GM21447 (cell line): ENCODE measurements around the gene SLFN11.
A peak's percentile ranks its signal among the peaks of the same experiment; 100 is the strongest.
"Not testable (repeated sequence)": the region's sequence is repeated elsewhere in the genome, so short reads cannot be mapped to it uniquely, and the experiment has no call there.

Experiments
- ATAC-seq: cut with Tn5 transposase; IDR thresholded peaks from one replicate; pipeline ENCODE4 v1.9.1; 2021; ENCODE audit not compliant: unreplicated experiment

SLFN11 gene

GRCh38 chr17:35359398-35359797, 14.0 kb downstream of the SLFN11 start:
- ATAC-seq = no peak

GRCh38 chr17:35352284-35352683, 21.1 kb downstream of the SLFN11 start:
- no peak for ATAC-seq

- no peak for ATAC-seq
These were observed 22.9 kb downstream of the SLFN11 start for GRCh38 chr17:35350493-35350892.

- ATAC-seq = no peak
These were observed 27.3 kb downstream of the SLFN11 start for GRCh38 chr17:35345926-35346771.

GRCh38 chr17:35345445-35345925, 27.9 kb downstream of the SLFN11 start:
- ATAC-seq = no peak

- no peak for ATAC-seq
These were observed 29.2 kb downstream of the SLFN11 start for GRCh38 chr17:35344262-35344661.

GRCh38 chr17:35342276-35342675, 31.1 kb downstream of the SLFN11 start:
- ATAC-seq = no peak

- no peak for ATAC-seq
These were observed 31.9 kb downstream of the SLFN11 start for GRCh38 chr17:35341411-35341992.

- ATAC-seq = no peak
These were observed 35.2 kb downstream of the SLFN11 start for GRCh38 chr17:35338230-35338629.

- no peak for ATAC-seq
These were observed 36.1 kb downstream of the SLFN11 start for GRCh38 chr17:35337364-35337763.

GRCh38 chr17:35333578-35333977, 39.8 kb downstream of the SLFN11 start:
- ATAC-seq = not testable (repeated sequence)

- ATAC-seq = no peak
These were observed 50.7 kb downstream of the SLFN11 start for GRCh38 chr17:35322749-35323148.

- ATAC-seq = no peak
These were observed 57.5 kb downstream of the SLFN11 start for GRCh38 chr17:35315971-35316370.

- no peak for ATAC-seq
These were observed 58.1 kb downstream of the SLFN11 start for GRCh38 chr17:35315283-35315682.

- ATAC-seq = no peak
These were observed 58.8 kb downstream of the SLFN11 start for GRCh38 chr17:35314415-35315216.

- ATAC-seq = no peak
These were observed 59.5 kb downstream of the SLFN11 start for GRCh38 chr17:35313875-35314409.

GRCh38 chr17:35312790-35313711, 60.4 kb downstream of the SLFN11 start:
- peak; percentile 80 for ATAC-seq

- no peak for ATAC-seq
These were observed 61.1 kb downstream of the SLFN11 start for GRCh38 chr17:35312346-35312745.

- not testable (repeated sequence) for ATAC-seq
These were observed 64.1 kb downstream of the SLFN11 start for GRCh38 chr17:35309345-35309744.
